Mucosa of descending colon (tissue), 3 donors: ENCODE measurements around the gene USP16. TPM values are rescaled to one million over a fixed set of nuclear protein-coding genes. Genes with fewer than 3 reads are reported as not detected.
"Not testable (repeated sequence)": the region's sequence is repeated elsewhere in the genome, so short reads cannot be mapped to it uniquely, and the experiment has no call there.

Experiments used
- ATAC-seq: fragments of 200-7000 bp; cut with Tn5 transposase; one replicate; pipeline ENCODE4 v1.9.1; 2020; ENCODE audit warnings: mild to moderate bottlenecking, moderate library complexity
- DNase-seq, 3 donors: peaks; one replicate each; pipeline ENCODE4 v3.0.0-alpha.2; 2020
- H3K36me3 ChIP-seq: fragments of 200-600 bp; one replicate; pipeline ENCODE4 v1.8.0; 2021; ENCODE audit warnings: low read depth, mild to moderate bottlenecking
- H3K4me1 ChIP-seq: fragments of 200-600 bp; one replicate; pipeline ENCODE4 v1.8.0; 2021; ENCODE audit warnings: low read depth, mild to moderate bottlenecking
- H3K4me3 ChIP-seq: fragments of 200-600 bp; one replicate; pipeline ENCODE4 v1.8.0; 2021; ENCODE audit warnings: mild to moderate bottlenecking
- H3K9me3 ChIP-seq: fragments of 200-600 bp; one replicate; pipeline ENCODE4 v1.8.0; 2021; ENCODE audit warnings: mild to moderate bottlenecking
- intact Hi-C, 2 donors: fragments of 100-400 bp; cut with DNase I in 1 of 2; cut with micrococcal nuclease in 1 of 2; formaldehyde crosslinking; loops; one replicate each; pipeline versions ENCODE4 v1.11.0 to v1.11.1; 2022; cut with DNase I, micrococcal nuclease
- total RNA-seq, 3 donors: library from RNA; stranded (reverse); fragmentation: NEBNext Ultra II Directional in 2 of 3; extraction: Animal tissue kit (Norgen Biotek cat#: 25700) in 2 of 3; gene quantifications; one replicate each; pipeline versions ENCODE4 v1.2.1 to v1.2.4, GENCODE V29; 2021 to 2023
- TF ChIP-seq, protein P1 (sequence below): fragments of 200-600 bp; IDR thresholded peaks from one replicate; pipeline ENCODE4 v1.8.0; 2022; ENCODE audit warnings: antibody characterized with exemption, mild to moderate bottlenecking
- donor health status: DM: no; HTN: no; CAD: no; lungs with moderate emphysema.
- donor health status: DM: no; HTN: no; CAD: no.
- donor health status: DM: no; HTN: yes; CAD: no.

USP16 gene
- total RNA-seq, 3 donors from 2014 or later: 35.2 to 41.5 (median 37.6) TPM

DNA sequence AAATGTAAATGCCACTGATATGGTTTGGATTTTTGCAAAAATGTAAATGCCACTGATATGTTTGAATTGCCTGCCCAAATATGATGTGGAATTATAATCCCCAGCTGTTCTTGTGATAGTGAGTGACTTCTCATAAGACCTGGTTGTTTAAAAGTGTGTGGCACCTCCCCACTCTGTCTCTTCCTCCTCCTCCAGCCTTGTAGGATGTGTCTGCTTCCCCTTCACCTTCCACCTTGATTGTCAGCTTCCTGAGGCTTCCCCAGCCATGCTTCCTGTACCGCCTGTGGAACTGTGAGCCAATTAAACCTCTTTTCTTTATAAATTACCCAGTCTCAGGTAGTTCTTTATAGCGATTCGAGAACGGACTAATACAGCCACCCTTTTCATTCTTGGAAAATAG lies 50.3 kb downstream of the USP16 start:
- H3K4me3 ChIP-seq: no peak overlapping the region
- peaks cover 11% of the 10 kb centered on the region for H3K4me1 ChIP-seq
- DNase-seq: no peak
- TF ChIP-seq, protein P1, sequence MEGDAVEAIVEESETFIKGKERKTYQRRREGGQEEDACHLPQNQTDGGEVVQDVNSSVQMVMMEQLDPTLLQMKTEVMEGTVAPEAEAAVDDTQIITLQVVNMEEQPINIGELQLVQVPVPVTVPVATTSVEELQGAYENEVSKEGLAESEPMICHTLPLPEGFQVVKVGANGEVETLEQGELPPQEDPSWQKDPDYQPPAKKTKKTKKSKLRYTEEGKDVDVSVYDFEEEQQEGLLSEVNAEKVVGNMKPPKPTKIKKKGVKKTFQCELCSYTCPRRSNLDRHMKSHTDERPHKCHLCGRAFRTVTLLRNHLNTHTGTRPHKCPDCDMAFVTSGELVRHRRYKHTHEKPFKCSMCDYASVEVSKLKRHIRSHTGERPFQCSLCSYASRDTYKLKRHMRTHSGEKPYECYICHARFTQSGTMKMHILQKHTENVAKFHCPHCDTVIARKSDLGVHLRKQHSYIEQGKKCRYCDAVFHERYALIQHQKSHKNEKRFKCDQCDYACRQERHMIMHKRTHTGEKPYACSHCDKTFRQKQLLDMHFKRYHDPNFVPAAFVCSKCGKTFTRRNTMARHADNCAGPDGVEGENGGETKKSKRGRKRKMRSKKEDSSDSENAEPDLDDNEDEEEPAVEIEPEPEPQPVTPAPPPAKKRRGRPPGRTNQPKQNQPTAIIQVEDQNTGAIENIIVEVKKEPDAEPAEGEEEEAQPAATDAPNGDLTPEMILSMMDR: no peak
- no peaks in the 10 kb centered on the region for H3K9me3 ChIP-seq
- intact Hi-C loops: no loop called here
- H3K36me3 ChIP-seq: no peaks in the 10 kb centered on the region
- ATAC-seq: no peak

DNA sequence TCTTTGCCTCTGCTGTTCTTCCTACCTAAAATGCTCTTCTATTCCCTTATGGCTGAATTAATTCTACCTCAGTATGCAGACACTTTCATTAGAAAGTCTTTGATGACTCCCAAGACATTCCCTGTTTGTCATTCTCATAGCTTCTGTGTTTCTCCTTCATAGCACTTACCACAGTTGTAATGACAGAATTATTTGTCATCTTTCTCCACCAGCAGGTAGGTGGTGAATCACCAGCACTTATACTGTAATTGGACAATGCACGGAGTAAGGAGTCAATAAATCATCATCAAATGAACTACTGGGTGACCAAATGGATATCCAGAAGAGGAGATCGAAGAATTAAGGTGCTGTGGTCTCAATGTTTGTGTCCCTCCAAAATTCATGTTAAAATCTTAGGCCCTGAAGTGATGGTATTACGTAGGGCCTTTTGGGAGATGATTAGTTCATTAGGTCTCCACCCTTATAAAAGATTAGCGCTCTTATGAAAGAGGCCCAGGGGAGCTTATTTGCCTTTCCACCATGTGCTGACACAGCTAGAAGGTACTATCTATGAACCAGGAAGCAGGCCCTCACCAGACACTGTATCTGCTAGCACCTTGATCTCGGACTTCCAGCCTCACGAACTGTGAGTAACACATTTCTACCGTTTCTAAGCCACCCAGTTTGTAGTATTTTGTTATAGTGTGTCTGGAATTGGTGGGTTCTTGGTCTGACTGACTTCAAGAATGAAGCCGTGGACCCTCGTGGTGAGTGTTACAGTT lies 51.4 kb downstream of the USP16 start:
- DNase-seq (no peak), ATAC-seq (no peak)
- intact Hi-C loops: no loop called here
- Histone ChIP-seq H3K9me3 (no peaks in the 10 kb centered on the region), H3K36me3 (no peaks in the 10 kb centered on the region), H3K4me1 (peaks cover 11% of the 10 kb centered on the region), H3K4me3 (no peak overlapping the region)
- TF ChIP-seq, protein P1: no peak

DNA sequence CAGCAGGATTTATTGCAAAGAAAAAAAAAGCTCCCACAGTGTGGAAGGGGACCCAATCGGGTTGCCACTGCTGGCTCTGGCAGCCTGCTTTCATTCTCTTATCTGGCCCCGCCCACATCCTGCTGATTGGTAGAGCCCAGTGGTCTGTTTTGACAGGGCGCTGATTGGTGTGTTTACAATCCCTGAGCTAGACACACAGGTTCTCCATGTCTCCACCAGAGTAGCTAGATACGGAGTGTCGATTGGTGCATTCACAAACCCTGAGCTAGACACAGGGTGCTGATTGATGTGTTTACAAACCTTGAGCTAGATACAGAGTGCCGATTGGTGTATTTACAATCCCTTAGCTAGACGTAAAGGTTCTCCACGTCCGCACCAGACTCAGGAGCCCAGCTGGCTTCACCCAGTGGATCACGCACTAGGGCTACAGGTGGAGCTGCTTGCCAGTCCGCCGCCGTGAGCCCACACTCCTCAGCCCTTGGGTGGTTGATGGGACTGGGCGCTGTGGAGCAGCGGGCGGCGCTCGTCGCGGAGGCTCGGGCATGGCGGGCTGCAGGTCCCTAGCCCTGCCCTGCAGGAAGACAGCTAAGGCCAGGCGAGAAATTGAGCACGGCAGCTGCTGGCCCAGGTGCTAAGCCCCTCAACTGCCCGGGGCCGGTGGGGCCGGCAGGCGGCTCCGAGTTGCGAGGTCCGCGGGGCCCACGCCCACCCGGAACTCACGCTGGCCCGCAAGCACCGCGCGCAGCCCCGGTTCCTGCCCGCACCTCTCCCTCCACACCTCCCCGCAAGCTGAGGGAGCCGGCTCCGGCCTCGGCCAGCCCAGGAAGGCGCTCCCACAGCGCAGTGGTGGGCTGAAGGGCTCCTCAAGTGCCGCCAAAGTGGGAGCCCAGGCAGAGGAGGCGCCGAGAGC lies 52.5 kb downstream of the USP16 start:
- intact Hi-C loops, H3K4me1 ChIP-seq, H3K9me3 ChIP-seq, H3K36me3 ChIP-seq: not testable (repeated sequence)
- H3K4me3 ChIP-seq: peak overlapping the region; percentile 48
- DNase-seq (peak; percentile 79 to 86 (median 81)), ATAC-seq (peak; percentile 17)

DNA sequence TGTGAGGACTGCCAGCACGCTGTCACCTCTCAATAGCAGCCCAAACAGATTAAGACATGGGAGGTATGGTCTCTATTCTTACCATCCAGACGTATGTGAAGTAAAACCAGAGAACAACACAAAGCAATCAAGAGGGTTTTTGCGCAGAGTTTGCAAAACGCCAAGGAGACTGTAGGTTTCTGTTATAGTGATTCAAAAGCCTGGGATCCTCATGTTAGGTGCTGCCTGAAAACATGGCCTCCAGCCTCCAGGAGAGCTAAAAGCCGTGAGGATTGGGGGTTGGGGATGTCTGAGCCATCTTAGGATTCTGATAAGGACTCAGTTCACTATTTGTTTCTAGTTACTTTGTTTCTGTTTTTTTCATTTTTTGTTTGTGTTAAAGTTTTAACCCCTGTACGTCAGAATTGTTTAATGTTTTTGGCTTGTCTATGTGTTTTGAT lies 53.2 kb downstream of the USP16 start:
- intact Hi-C loops: no loop called here
- Histone ChIP-seq H3K4me1 (peaks cover 3% of the 10 kb centered on the region), H3K4me3 (peak overlapping the region; percentile 48), H3K36me3 (no peaks in the 10 kb centered on the region), H3K9me3 (no peaks in the 10 kb centered on the region)
- ATAC-seq (peak; percentile 24), DNase-seq (peak in 1 of 3 donors; percentile 31)
- TF ChIP-seq, protein P1: no peak

DNA sequence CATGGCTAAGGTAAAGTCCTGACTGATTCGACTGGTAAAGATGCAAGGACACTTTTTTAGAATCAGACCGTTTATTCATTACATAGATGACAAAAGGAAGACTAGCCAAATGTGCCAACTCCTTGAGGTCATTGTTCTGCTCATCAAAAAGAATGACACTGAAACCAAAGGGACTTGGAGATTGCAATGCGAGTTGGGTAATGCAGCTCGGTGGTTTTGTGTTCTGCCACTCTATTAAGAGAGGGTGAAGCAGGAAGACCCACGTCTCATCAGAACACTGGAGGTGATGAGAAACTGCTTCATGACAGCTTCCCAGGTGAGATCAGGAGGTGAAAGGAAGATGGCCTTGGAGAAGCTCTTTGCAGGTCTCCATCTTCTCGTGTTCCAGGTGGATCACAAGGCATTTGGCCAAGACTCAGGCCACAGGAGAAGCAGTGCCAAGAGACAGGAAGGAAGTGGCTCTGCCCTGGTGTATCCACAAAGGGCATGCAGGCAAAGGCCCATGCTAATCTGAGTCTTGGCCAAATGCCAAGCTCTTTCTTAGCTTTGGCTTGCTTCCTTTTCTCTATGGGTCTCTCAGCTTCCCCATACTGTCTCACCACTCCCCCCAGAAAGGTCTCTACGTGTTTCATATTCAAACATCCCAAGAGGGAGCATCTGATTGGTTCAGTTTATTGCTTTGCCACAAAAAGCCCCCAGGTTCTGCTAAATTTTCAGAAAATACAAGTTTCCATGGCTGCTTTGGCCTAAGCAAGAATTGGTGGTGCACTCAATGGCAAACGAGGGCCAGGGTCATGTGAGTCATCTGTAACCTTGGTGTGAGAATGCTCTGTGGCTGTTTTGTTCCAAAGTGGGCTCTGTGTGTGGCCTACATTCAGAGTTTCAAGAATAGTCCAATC lies 54.6 kb downstream of the USP16 start:
- intact Hi-C loops: no loop called here
- TF ChIP-seq, protein P1: no peak
- no peak overlapping the region for H3K4me3 ChIP-seq
- H3K4me1 ChIP-seq: peaks cover 3% of the 10 kb centered on the region
- DNase-seq (peak in 1 of 3 donors; percentile 22), ATAC-seq (no peak)
- H3K36me3 ChIP-seq: no peaks in the 10 kb centered on the region
- H3K9me3 ChIP-seq: no peaks in the 10 kb centered on the region
